NB4 (cell line): ENCODE data around the gene GPR68.

Experiments used
- CTCF ChIP-seq: IDR thresholded peaks from one replicate; pipeline ENCODE4 v1.5.1; 2012; ENCODE audit warnings: low read depth, low read length
- MAX ChIP-seq: IDR thresholded peaks from 2 replicates; pipeline ENCODE4 v1.6.1; 2011; ENCODE audit warnings: low read depth, low read length
- MYC ChIP-seq: IDR thresholded peaks from 2 replicates; pipeline ENCODE4 v1.6.1; 2011; ENCODE audit warnings: low read depth, low read length
- POLR2A ChIP-seq: IDR thresholded peaks from 2 replicates; pipeline ENCODE4 v1.6.1; 2011; ENCODE audit warnings: mild to moderate bottlenecking; ENCODE audit not compliant: insufficient read length; ENCODE audit errors: extremely low read depth

- TF ChIP-seq CTCF, result no peak
- TF ChIP-seq POLR2A, result no peak
- TF ChIP-seq MAX, result no peak
- TF ChIP-seq MYC, result no peak
Observed at GRCh38 chr14:91257328-91258010, 13.0 kb upstream of the GPR68 start.
